Activated T-helper 9 cell treated with anti-CD3 and anti-CD28 coated beads, Interleukin-2, amount 50 U/mL, for 16 hours (primary cell): ENCODE results near the gene IRF4.
A peak's percentile ranks its signal among the peaks of the same experiment; 100 is the strongest.

Experiments used
- DNase-seq: peaks from one replicate; pipeline ENCODE4 v3.0.0-alpha.2; 2020; ENCODE audit warnings: low read depth

The IRF4 gene

GRCh38 chr6:398558-399078, 7.1 kb downstream of the IRF4 start:
- DNase-seq, result no peak

- DNase-seq, result peak; percentile 29
Observed at GRCh38 chr6:399785-400534, 8.4 kb downstream of the IRF4 start.

- no peak for DNase-seq
Observed at GRCh38 chr6:400815-401214, 9.3 kb downstream of the IRF4 start.

- DNase-seq, result no peak
Observed at GRCh38 chr6:401239-401993, 9.9 kb downstream of the IRF4 start.

- DNase-seq, result no peak
Observed at GRCh38 chr6:401994-402640, 10.6 kb downstream of the IRF4 start.

GRCh38 chr6:402901-403658, 11.5 kb downstream of the IRF4 start:
- peak; percentile 52 for DNase-seq

- no peak for DNase-seq
Observed at GRCh38 chr6:403659-404655, 12.4 kb downstream of the IRF4 start.

- DNase-seq, result no peak
Observed at GRCh38 chr6:404685-405423, 13.3 kb downstream of the IRF4 start.

- DNase-seq, result no peak
Observed at GRCh38 chr6:408148-408547, 16.6 kb downstream of the IRF4 start.

GRCh38 chr6:408599-409102, 17.1 kb downstream of the IRF4 start:
- no peak for DNase-seq

- DNase-seq, result no peak
Observed at GRCh38 chr6:409370-409972, 17.9 kb downstream of the IRF4 start.

- no peak for DNase-seq
Observed at GRCh38 chr6:410555-411395, 19.2 kb downstream of the IRF4 start.

- DNase-seq, result no peak
Observed at GRCh38 chr6:411402-412145, 20.0 kb downstream of the IRF4 start.

- no peak for DNase-seq
Observed at GRCh38 chr6:412146-412886, 20.8 kb downstream of the IRF4 start.

- DNase-seq, result no peak
Observed at GRCh38 chr6:414447-414846, 22.9 kb downstream of the IRF4 start.

GRCh38 chr6:415087-415486, 23.5 kb downstream of the IRF4 start:
- DNase-seq, result no peak

- DNase-seq, result no peak
Observed at GRCh38 chr6:421211-421610, 29.7 kb downstream of the IRF4 start.
